HCT116 (cell line): ENCODE results near the gene SLC8A1.

Experiments
- EGR1 ChIP-seq: IDR thresholded peaks from 2 replicates; pipeline ENCODE4 v1.6.1; 2012; ENCODE audit warnings: low read depth
- EZH2 ChIP-seq: fragments of 200-600 bp; sonication (generic); IDR thresholded peaks from 2 replicates; pipeline ENCODE4 v1.6.1; 2017; ENCODE audit warnings: antibody characterized with exemption, mixed run types
- EZH2phosphoT487 ChIP-seq: fragments of 200-600 bp; IDR thresholded peaks from 2 replicates; pipeline ENCODE4 v1.6.1; 2018; ENCODE audit warnings: antibody characterized with exemption, borderline replicate concordance
- JUND ChIP-seq: IDR thresholded peaks from 2 replicates; pipeline ENCODE4 v1.6.1; 2012
- POLR2A ChIP-seq: IDR thresholded peaks from 2 replicates; pipeline ENCODE4 v1.7.0; 2011; ENCODE audit warnings: borderline replicate concordance; ENCODE audit not compliant: insufficient read depth, insufficient read length; ENCODE audit errors: extremely low read depth
- POLR2AphosphoS5 ChIP-seq: IDR thresholded peaks from 2 replicates; pipeline ENCODE4 v1.6.1; 2011; ENCODE audit warnings: mild to moderate bottlenecking, low read depth, low read length, moderate library complexity
- RAD21 ChIP-seq: IDR thresholded peaks from 2 replicates; pipeline ENCODE4 v1.6.1; 2012; ENCODE audit warnings: low read depth, mild to moderate bottlenecking
- SP1 ChIP-seq: IDR thresholded peaks from 2 replicates; pipeline ENCODE4 v1.6.1; 2012; ENCODE audit warnings: low read depth
- SRF ChIP-seq: IDR thresholded peaks from 2 replicates; pipeline ENCODE4 v1.6.1; 2012; ENCODE audit warnings: low read depth
- YY1 ChIP-seq: IDR thresholded peaks from 2 replicates; pipeline ENCODE4 v1.6.1; 2011; ENCODE audit warnings: low read length, low read depth, moderate library complexity, mild to moderate bottlenecking; ENCODE audit not compliant: insufficient replicate concordance; ENCODE audit errors: extremely low read depth
- TF ChIP-seq, protein P1 (sequence below), 3 experiments: fragments of 200-600 bp in 1 of 3; sonication (generic) in 1 of 3; IDR thresholded peaks in 2 of 3; conservative IDR thresholded peaks in 1 of 3; 2 replicates each; pipeline ENCODE4 v1.5.1; 2012 to 2017; ENCODE audit warnings: low read depth in 2 of 3, low read length in 2 of 3, antibody characterized with exemption in 1 of 3, borderline replicate concordance in 1 of 3, control low read depth in 1 of 3, mild to moderate bottlenecking in 1 of 3, mixed read lengths in 1 of 3, mixed run types in 1 of 3, moderate library complexity in 1 of 3; ENCODE audit not compliant: insufficient read depth in 1 of 3

- no peak for TF ChIP-seq POLR2A
- TF ChIP-seq, protein P1, sequence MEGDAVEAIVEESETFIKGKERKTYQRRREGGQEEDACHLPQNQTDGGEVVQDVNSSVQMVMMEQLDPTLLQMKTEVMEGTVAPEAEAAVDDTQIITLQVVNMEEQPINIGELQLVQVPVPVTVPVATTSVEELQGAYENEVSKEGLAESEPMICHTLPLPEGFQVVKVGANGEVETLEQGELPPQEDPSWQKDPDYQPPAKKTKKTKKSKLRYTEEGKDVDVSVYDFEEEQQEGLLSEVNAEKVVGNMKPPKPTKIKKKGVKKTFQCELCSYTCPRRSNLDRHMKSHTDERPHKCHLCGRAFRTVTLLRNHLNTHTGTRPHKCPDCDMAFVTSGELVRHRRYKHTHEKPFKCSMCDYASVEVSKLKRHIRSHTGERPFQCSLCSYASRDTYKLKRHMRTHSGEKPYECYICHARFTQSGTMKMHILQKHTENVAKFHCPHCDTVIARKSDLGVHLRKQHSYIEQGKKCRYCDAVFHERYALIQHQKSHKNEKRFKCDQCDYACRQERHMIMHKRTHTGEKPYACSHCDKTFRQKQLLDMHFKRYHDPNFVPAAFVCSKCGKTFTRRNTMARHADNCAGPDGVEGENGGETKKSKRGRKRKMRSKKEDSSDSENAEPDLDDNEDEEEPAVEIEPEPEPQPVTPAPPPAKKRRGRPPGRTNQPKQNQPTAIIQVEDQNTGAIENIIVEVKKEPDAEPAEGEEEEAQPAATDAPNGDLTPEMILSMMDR (IDR thresholded peaks at IDR 0.05 in 2 of 3, conservative IDR thresholded peaks at IDR 0.05 in 1 of 3; ENCODE audit: borderline replicate concordance in 1 of 3, insufficient read depth in 1 of 3, low read depth in 2 of 3, low read length in 2 of 3): no peak
- no peak for TF ChIP-seq SP1
- TF ChIP-seq EGR1: no peak
- TF ChIP-seq YY1: no peak
- no peak for TF ChIP-seq JUND
- no peak for TF ChIP-seq EZH2
- TF ChIP-seq RAD21: no peak
- TF ChIP-seq SRF: no peak
- TF ChIP-seq EZH2phosphoT487: no peak
- no peak for TF ChIP-seq POLR2AphosphoS5
Observed at GRCh38 chr2:40321016-40321623, 130.8 kb downstream of the SLC8A1 start.
